22Rv1 (cell line): ENCODE results near the gene E2F8.

Experiments
- ZFX ChIP-seq: fragments of 450-650 bp; IDR thresholded peaks from 2 replicates; pipeline ENCODE4 v1.6.1; 2017; ENCODE audit warnings: antibody characterized with exemption, borderline replicate concordance
- TF ChIP-seq, protein P1 (sequence below): fragments of 450-650 bp; IDR thresholded peaks from 2 replicates; pipeline ENCODE4 v1.5.1; 2017; ENCODE audit warnings: mild to moderate bottlenecking

DNA sequence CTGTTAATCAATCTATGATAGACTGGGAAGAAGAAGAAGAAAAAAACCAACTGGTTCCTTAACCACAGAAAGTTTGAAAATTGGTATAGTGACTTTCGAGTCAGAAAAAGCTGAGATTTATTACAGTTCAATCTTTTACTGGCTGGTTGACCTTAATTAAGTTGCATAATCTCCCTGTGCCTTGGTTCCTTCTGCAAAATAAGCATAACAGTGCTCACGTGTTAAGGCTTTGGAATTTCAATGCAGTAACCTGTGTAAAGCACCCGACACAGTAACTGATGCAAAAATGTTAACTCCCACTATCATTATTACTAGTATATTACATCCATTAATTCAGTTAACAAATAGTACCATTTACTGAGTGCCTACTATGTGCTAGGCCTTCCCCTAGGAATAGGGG is 22.6 kb upstream of the E2F8 start:
- TF ChIP-seq, protein P1, sequence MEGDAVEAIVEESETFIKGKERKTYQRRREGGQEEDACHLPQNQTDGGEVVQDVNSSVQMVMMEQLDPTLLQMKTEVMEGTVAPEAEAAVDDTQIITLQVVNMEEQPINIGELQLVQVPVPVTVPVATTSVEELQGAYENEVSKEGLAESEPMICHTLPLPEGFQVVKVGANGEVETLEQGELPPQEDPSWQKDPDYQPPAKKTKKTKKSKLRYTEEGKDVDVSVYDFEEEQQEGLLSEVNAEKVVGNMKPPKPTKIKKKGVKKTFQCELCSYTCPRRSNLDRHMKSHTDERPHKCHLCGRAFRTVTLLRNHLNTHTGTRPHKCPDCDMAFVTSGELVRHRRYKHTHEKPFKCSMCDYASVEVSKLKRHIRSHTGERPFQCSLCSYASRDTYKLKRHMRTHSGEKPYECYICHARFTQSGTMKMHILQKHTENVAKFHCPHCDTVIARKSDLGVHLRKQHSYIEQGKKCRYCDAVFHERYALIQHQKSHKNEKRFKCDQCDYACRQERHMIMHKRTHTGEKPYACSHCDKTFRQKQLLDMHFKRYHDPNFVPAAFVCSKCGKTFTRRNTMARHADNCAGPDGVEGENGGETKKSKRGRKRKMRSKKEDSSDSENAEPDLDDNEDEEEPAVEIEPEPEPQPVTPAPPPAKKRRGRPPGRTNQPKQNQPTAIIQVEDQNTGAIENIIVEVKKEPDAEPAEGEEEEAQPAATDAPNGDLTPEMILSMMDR, result no peak
- no peak for TF ChIP-seq ZFX
